Motor neuron (in vitro differentiated cells): ENCODE data around the gene NDUFA6. TPM values are rescaled to one million over a fixed set of nuclear protein-coding genes. Genes with fewer than 3 reads are reported as not detected.
"Not testable (repeated sequence)": the region's sequence is repeated elsewhere in the genome, so short reads cannot be mapped to it uniquely, and the experiment has no call there.

Experiments
- ATAC-seq, 8 experiments: fragments of 200-7000 bp; cut with Tn5 transposase; replicated peaks in 6 of 8; 2 replicates each; pipeline ENCODE4 v1.8.0; 2021; ENCODE audit warnings: mild to moderate bottlenecking in 8 of 8, moderate library complexity in 8 of 8
- H3K27ac ChIP-seq, 2 donors: fragments of 250-450 bp; sonication (Bioruptor Pico); 2 replicates each; pipeline ENCODE4 v1.9.0; 2021; ENCODE audit warnings: antibody characterized with exemption in 2 of 2, mild to moderate bottlenecking in 2 of 2, moderate library complexity in 1 of 2
- H3K4me1 ChIP-seq, 2 donors: fragments of 250-450 bp; sonication (Bioruptor Pico); replicated peaks in 1 of 2; 2 replicates each; pipeline ENCODE4 v1.6.1; 2021; ENCODE audit warnings: antibody characterized with exemption in 2 of 2, mild to moderate bottlenecking in 2 of 2, moderate library complexity in 1 of 2
- H3K4me3 ChIP-seq, 5 donors: fragments of 250-450 bp; sonication (Bioruptor Pico); 2 replicates each; pipeline ENCODE4 v1.9.0; 2021; ENCODE audit warnings: antibody characterized with exemption in 5 of 5, mild to moderate bottlenecking in 5 of 5, moderate library complexity in 4 of 5
- WGBS, 10 experiments: fragments of 450-650 bp; shearing (Covaris generic); methylation state at CpG; one replicate each; pipeline ENCODE4 v1.0.0; 2022; 5-methylcytosine and 5-hydroxymethylcytosine counted together
- in situ Hi-C, 9 experiments: fragments of 400-800 bp; cut with MboI; loops; one replicate each; pipeline ENCODE4 v1.15.0; 2021; ENCODE audit warnings: low sequenced_read_pairs in 9 of 9, low pct_unique_long_range_greater_than_20kb in 2 of 9; ENCODE audit not compliant: unreplicated experiment in 9 of 9
- total RNA-seq, 8 experiments: library from RNA; unstranded; fragments of 300-600 nt; gene quantifications; 2 replicates each; pipeline versions ENCODE4 v1.2.3 to v1.2.4, GENCODE V29; 2022

The NDUFA6 gene
- 100 to 1,000 TPM in 5 of 8 experiments, 10 to 100 TPM in 3; 86.9 to 151 (median 105) TPM for total RNA-seq

- in situ Hi-C loops: no loop called here
- Histone ChIP-seq H3K4me3 (peak within 1 kb of the TSS; percentile 53 to 90 (median 71)), H3K27ac (peak within 1 kb of the TSS; percentile 87 to 95), H3K4me1 (peaks cover 3% of the 10 kb centered on the region in 2 donors)
- peak; percentile 93 to 98 (median 97) for ATAC-seq
- WGBS, 10 experiments: 0 to 2% (median 0%) methylated on average over 1 to 33 of the region's 71 CpGs; no CpG with 5 or more reads in 6 of the 10 experiments
Observed at GRCh38 chr22:42090596-42091454, at the start of gene NDUFA6. Gene NDUFA6 (minus strand): TSS chr22:42090772. CDS start chr22:42090744, 28 bp downstream.

- H3K4me3 ChIP-seq, ATAC-seq, H3K4me1 ChIP-seq, H3K27ac ChIP-seq, in situ Hi-C loops: not testable (repeated sequence)
- WGBS, 10 experiments: no CpG with 5 or more reads among the region's 17 CpGs
Observed at GRCh38 chr22:42140153-42140552, 49.6 kb upstream of the NDUFA6 start.

- ATAC-seq, H3K27ac ChIP-seq, H3K4me3 ChIP-seq, in situ Hi-C loops, H3K4me1 ChIP-seq: not testable (repeated sequence)
- 86 to 100% (median 93%) methylated on average over 2 to 6 of the region's 7 CpGs; no CpG with 5 or more reads in 7 of the 10 experiments for WGBS, 10 experiments
Observed at GRCh38 chr22:42139508-42139907, 48.9 kb upstream of the NDUFA6 start.

- in situ Hi-C loops: no loop called here
- peaks cover 0 to 4% of the 10 kb centered on the region in 2 donors for H3K4me1 ChIP-seq
- WGBS, 10 experiments: 80 to 100% (median 100%) methylated on average over 1 to 2 of the region's 2 CpGs; no CpG with 5 or more reads in 3 of the 10 experiments
- ATAC-seq: no peak
- no peak overlapping the region for H3K4me3 ChIP-seq
- no peak overlapping the region for H3K27ac ChIP-seq
Observed at GRCh38 chr22:42138972-42139371, 48.4 kb upstream of the NDUFA6 start.

- peak in 1 of 8 experiments; percentile 14 for ATAC-seq
- peaks cover 0 to 5% of the 10 kb centered on the region in 2 donors for H3K4me1 ChIP-seq
- H3K4me3 ChIP-seq: no peak overlapping the region
- in situ Hi-C loops: no loop called here
- 78 to 88% methylated on average over 3 to 4 of the region's 31 CpGs; no CpG with 5 or more reads in 8 of the 10 experiments for WGBS, 10 experiments
- no peak overlapping the region for H3K27ac ChIP-seq
Observed at GRCh38 chr22:42138122-42138770, 47.7 kb upstream of the NDUFA6 start.

- H3K4me3 ChIP-seq, H3K4me1 ChIP-seq, in situ Hi-C loops, ATAC-seq, H3K27ac ChIP-seq: not testable (repeated sequence)
- WGBS, 10 experiments: no CpG with 5 or more reads among the region's 4 CpGs
Observed at GRCh38 chr22:42135688-42136087, 45.1 kb upstream of the NDUFA6 start.

GRCh38 chr22:42134100-42135020 lies 43.8 kb upstream of the NDUFA6 start:
- H3K27ac ChIP-seq: no peak overlapping the region
- in situ Hi-C loops: no loop called here
- peak in 3 of 8 experiments; percentile 25 to 51 (median 26) for ATAC-seq
- peaks cover 0 to 5% of the 10 kb centered on the region in 2 donors for H3K4me1 ChIP-seq
- no peak overlapping the region for H3K4me3 ChIP-seq
- WGBS, 10 experiments: 70 to 100% (median 81%) methylated on average over 3 to 19 of the region's 24 CpGs

GRCh38 chr22:42132457-42132856 lies 41.9 kb upstream of the NDUFA6 start:
- peaks cover 0 to 5% of the 10 kb centered on the region in 2 donors for H3K4me1 ChIP-seq
- in situ Hi-C loops: no loop called here
- WGBS, 10 experiments: 60 to 89% (median 78%) methylated on average over 2 to 10 of the region's 13 CpGs; no CpG with 5 or more reads in 4 of the 10 experiments
- ATAC-seq: no peak
- H3K4me3 ChIP-seq: no peak overlapping the region
- no peak overlapping the region for H3K27ac ChIP-seq

GRCh38 chr22:42131562-42131961 lies 41.0 kb upstream of the NDUFA6 start:
- Histone ChIP-seq H3K27ac (no peak overlapping the region), H3K4me1 (peaks cover 0 to 5% of the 10 kb centered on the region in 2 donors), H3K4me3 (no peak overlapping the region)
- in situ Hi-C loops: no loop called here
- no peak for ATAC-seq
- 33 to 100% (median 72%) methylated on average over 1 to 6 of the region's 8 CpGs; no CpG with 5 or more reads in 4 of the 10 experiments for WGBS, 10 experiments

- ATAC-seq: peak in 1 of 8 experiments; percentile 8
- in situ Hi-C loops, H3K4me1 ChIP-seq, H3K4me3 ChIP-seq, H3K27ac ChIP-seq: not testable (repeated sequence)
- 96% methylated on average over 4 of the region's 14 CpGs; no CpG with 5 or more reads in 9 of the 10 experiments for WGBS, 10 experiments
Observed at GRCh38 chr22:42130639-42131431, 40.3 kb upstream of the NDUFA6 start, which contains the start of gene CYP2D6. Gene CYP2D6 (minus strand): TSS chr22:42130810. CDS start chr22:42130791, 19 bp downstream.

- ATAC-seq, H3K4me3 ChIP-seq, H3K27ac ChIP-seq, H3K4me1 ChIP-seq, in situ Hi-C loops: not testable (repeated sequence)
- no CpG with 5 or more reads among the region's 7 CpGs for WGBS, 10 experiments
Observed at GRCh38 chr22:42130182-42130581, 39.6 kb upstream of the NDUFA6 start.
